MM.1S (cell line): Measurements from ENCODE around the gene PPP6R3.

Experiments used
- DNase-seq: peaks from one replicate; pipeline ENCODE4 v3.0.0-alpha.2; 2015
- H2AFZ ChIP-seq: fragments of 300-600 bp; sonication (generic); 2 replicates; pipeline ENCODE4 v1.6.0; 2016; ENCODE audit warnings: antibody characterized with exemption, low read length
- H3F3A ChIP-seq: fragments of 300-600 bp; sonication (generic); 2 replicates; pipeline ENCODE4 v1.6.1; 2016; ENCODE audit warnings: mild to moderate bottlenecking, antibody characterized with exemption, low read length, moderate library complexity, mixed read lengths; ENCODE audit not compliant: insufficient read depth
- H3K27ac ChIP-seq: fragments of 300-600 bp; sonication (generic); 2 replicates; pipeline ENCODE4 v1.5.1; 2016; ENCODE audit warnings: mild to moderate bottlenecking, low read length
- H3K27me3 ChIP-seq: fragments of 300-600 bp; sonication (generic); replicated peaks from 2 replicates; pipeline ENCODE4 v1.6.0; 2016; ENCODE audit warnings: low read length; ENCODE audit not compliant: insufficient read depth
- H3K36me3 ChIP-seq: fragments of 300-600 bp; sonication (generic); replicated peaks from 2 replicates; pipeline ENCODE4 v1.6.1; 2016; ENCODE audit warnings: mild to moderate bottlenecking, low read length, mixed read lengths; ENCODE audit not compliant: insufficient read depth
- H3K4me1 ChIP-seq: fragments of 300-600 bp; sonication (generic); 2 replicates; pipeline ENCODE4 v1.6.1; 2016; ENCODE audit warnings: low read length, mixed read lengths
- H3K4me2 ChIP-seq: fragments of 300-600 bp; sonication (generic); 2 replicates; pipeline ENCODE4 v1.6.0; 2016; ENCODE audit warnings: low read depth, low read length
- H3K4me3 ChIP-seq: fragments of 300-600 bp; sonication (generic); 2 replicates; pipeline ENCODE4 v1.5.1; 2016; ENCODE audit warnings: low read length, mixed read lengths
- H3K79me2 ChIP-seq: fragments of 300-600 bp; sonication (generic); 2 replicates; pipeline ENCODE4 v1.6.1; 2016; ENCODE audit warnings: mixed run types, low read length, mixed read lengths
- H3K9ac ChIP-seq: fragments of 300-600 bp; sonication (generic); 2 replicates; pipeline ENCODE4 v1.6.1; 2016; ENCODE audit warnings: low read length, mixed read lengths
- H3K9me2 ChIP-seq: fragments of 300-600 bp; sonication (generic); replicated peaks from 2 replicates; pipeline ENCODE4 v1.6.1; 2016; ENCODE audit warnings: mild to moderate bottlenecking, low read length, mixed read lengths; ENCODE audit not compliant: insufficient read depth
- H3K9me3 ChIP-seq: fragments of 300-600 bp; sonication (generic); replicated peaks from 2 replicates; pipeline ENCODE4 v1.6.1; 2016; ENCODE audit warnings: mild to moderate bottlenecking, low read length, mixed read lengths; ENCODE audit not compliant: insufficient read depth
- H4K20me1 ChIP-seq: fragments of 300-600 bp; sonication (generic); 2 replicates; pipeline ENCODE4 v1.6.1; 2016; ENCODE audit warnings: mild to moderate bottlenecking, low read length, moderate library complexity, mixed read lengths; ENCODE audit not compliant: insufficient read depth
- CTCF ChIP-seq: fragments of 300-600 bp; sonication (generic); IDR thresholded peaks from 2 replicates; pipeline ENCODE4 v1.5.1; 2016; ENCODE audit warnings: antibody characterized with exemption, low read length, mixed read lengths
- EZH2 ChIP-seq: fragments of 300-600 bp; sonication (generic); optimal IDR thresholded peaks from 2 replicates; pipeline ENCODE3; 2017; ENCODE audit warnings: low read depth, mild to moderate bottlenecking, antibody characterized with exemption, low read length, mixed read lengths
- EZH2phosphoT487 ChIP-seq: fragments of 300-600 bp; sonication (generic); IDR thresholded peaks from 2 replicates; pipeline ENCODE4 v1.6.1; 2018; ENCODE audit warnings: antibody characterized with exemption, low read length

The PPP6R3 gene

GRCh38 chr11:68582416-68583040 lies 122.0 kb downstream of the PPP6R3 start:
- peaks cover 20% of the 10 kb centered on the region for H3K79me2 ChIP-seq
- H3K27me3 ChIP-seq, result no peaks in the 10 kb centered on the region
- H3F3A ChIP-seq, result peaks cover 16% of the 10 kb centered on the region
- H3K9me2 ChIP-seq, result no peaks in the 10 kb centered on the region
- peaks cover 16% of the 10 kb centered on the region for H3K4me1 ChIP-seq
- no peaks in the 10 kb centered on the region; the same call in 1 of the 2 replicates for H4K20me1 ChIP-seq
- H3K9ac ChIP-seq, result no peak overlapping the region
- H3K36me3 ChIP-seq, result peaks cover 10% of the 10 kb centered on the region
- no peak overlapping the region for H3K4me3 ChIP-seq
- no peak overlapping the region for H3K4me2 ChIP-seq
- DNase-seq, result no peak
- H3K9me3 ChIP-seq, result no peaks in the 10 kb centered on the region
- no peak overlapping the region for H2AFZ ChIP-seq
- TF ChIP-seq CTCF, result no peak
- no peak overlapping the region for H3K27ac ChIP-seq

GRCh38 chr11:68583041-68583446 lies 122.5 kb downstream of the PPP6R3 start:
- DNase-seq, result no peak
- Histone ChIP-seq H3K27me3 (no peaks in the 10 kb centered on the region), H3F3A (peaks cover 16% of the 10 kb centered on the region), H3K9ac (no peak overlapping the region), H3K79me2 (peaks cover 20% of the 10 kb centered on the region), H3K36me3 (peaks cover 10% of the 10 kb centered on the region; the same call in 1 of the 2 replicates), H3K9me3 (no peaks in the 10 kb centered on the region), H2AFZ (no peak overlapping the region), H3K9me2 (no peaks in the 10 kb centered on the region), H3K4me1 (peaks cover 16% of the 10 kb centered on the region), H3K4me3 (no peak overlapping the region), H3K27ac (no peak overlapping the region), H4K20me1 (no peaks in the 10 kb centered on the region; the same call in 1 of the 2 replicates), H3K4me2 (no peak overlapping the region)
- TF ChIP-seq EZH2, result no peak
- TF ChIP-seq EZH2phosphoT487, result no peak
- TF ChIP-seq CTCF, result no peak

GRCh38 chr11:68584097-68584496 lies 123.5 kb downstream of the PPP6R3 start:
- DNase-seq, result peak; percentile 28
- H3K36me3 ChIP-seq, result peaks cover 5% of the 10 kb centered on the region; the same call in 1 of the 2 replicates
- no peak overlapping the region for H3K9ac ChIP-seq
- H3K27ac ChIP-seq, result no peak overlapping the region
- no peak overlapping the region for H3K4me3 ChIP-seq
- H2AFZ ChIP-seq, result no peak overlapping the region
- H3K27me3 ChIP-seq, result no peaks in the 10 kb centered on the region
- H3K4me2 ChIP-seq, result no peak overlapping the region
- peaks cover 20% of the 10 kb centered on the region for H3K79me2 ChIP-seq
- H3K4me1 ChIP-seq, result peaks cover 16% of the 10 kb centered on the region
- TF ChIP-seq EZH2phosphoT487 (no peak), CTCF (peak; percentile 62)
- no peaks in the 10 kb centered on the region for H3K9me2 ChIP-seq
- no peaks in the 10 kb centered on the region; the same call in 1 of the 2 replicates for H4K20me1 ChIP-seq
- H3F3A ChIP-seq, result peaks cover 16% of the 10 kb centered on the region
- no peaks in the 10 kb centered on the region for H3K9me3 ChIP-seq
